OCI-LY3 (cell line): ENCODE measurements around the gene R3HDM2.
"Not testable (repeated sequence)": the region's sequence is repeated elsewhere in the genome, so short reads cannot be mapped to it uniquely, and the experiment has no call there.

Source experiments
- H2AFZ ChIP-seq: fragments of 200-600, 300-600 bp; shearing (Covaris generic); 2 replicates; pipeline ENCODE4 v1.6.0; 2014; ENCODE audit warnings: antibody characterized with exemption, low read depth, low read length
- H3K27ac ChIP-seq: fragments of 200-600, 300-600 bp; sonication (generic); 2 replicates; pipeline ENCODE4 v1.5.1; 2014; ENCODE audit warnings: mild to moderate bottlenecking, low read length, moderate library complexity, mixed read lengths
- H3K27me3 ChIP-seq: fragments of 200-600, 300-600 bp; sonication (generic); 2 replicates; pipeline ENCODE4 v1.6.1; 2014; ENCODE audit warnings: low read depth, low read length, mixed read lengths
- H3K36me3 ChIP-seq: fragments of 200-600, 300-600 bp; sonication (generic); replicated peaks from 2 replicates; pipeline ENCODE3; 2014; ENCODE audit warnings: low read depth, low read length, mixed read lengths
- H3K4me1 ChIP-seq: fragments of 300-600, 200-600 bp; sonication (generic); 2 replicates; pipeline ENCODE4 v1.6.1; 2014; ENCODE audit warnings: low read length, mixed read lengths
- H3K4me2 ChIP-seq: fragments of 200-600, 300-600 bp; sonication (generic); 2 replicates; pipeline ENCODE4 v1.6.1; 2014; ENCODE audit warnings: low read length, mixed read lengths
- H3K4me3 ChIP-seq: fragments of 300-600, 200-600 bp; sonication (generic); 2 replicates; pipeline ENCODE4 v1.5.1; 2014; ENCODE audit warnings: antibody characterized with exemption, mild to moderate bottlenecking, low read length, moderate library complexity
- H3K79me2 ChIP-seq: fragments of 300-600, 200-600 bp; shearing (Covaris generic); 2 replicates; pipeline ENCODE4 v1.6.1; 2014; ENCODE audit warnings: mild to moderate bottlenecking, low read length, mixed read lengths
- H3K9ac ChIP-seq: fragments of 300-600, 200-600 bp; shearing (Covaris generic); 2 replicates; pipeline ENCODE4 v1.6.0; 2014; ENCODE audit warnings: mild to moderate bottlenecking, low read length, moderate library complexity
- H3K9me3 ChIP-seq: fragments of 200-600, 300-600 bp; shearing (Covaris generic); 2 replicates; pipeline ENCODE4 v1.6.1; 2014; ENCODE audit warnings: low read length, mixed read lengths; ENCODE audit not compliant: insufficient read depth
- H4K20me1 ChIP-seq: fragments of 200-600, 300-600 bp; sonication (generic); 2 replicates; pipeline ENCODE4 v1.6.1; 2016; ENCODE audit warnings: low read length, mixed read lengths; ENCODE audit not compliant: insufficient read depth
- CTCF ChIP-seq: fragments of 200-600, 300-600 bp; sonication (generic); IDR thresholded peaks from 2 replicates; pipeline ENCODE4 v1.5.1; 2014; ENCODE audit warnings: antibody characterized with exemption, low read length, low read depth
- EZH2phosphoT487 ChIP-seq: fragments of 200-600 bp; shearing (Covaris generic); IDR thresholded peaks from 2 replicates; pipeline ENCODE4 v1.6.1; 2018; ENCODE audit warnings: antibody characterized with exemption, mixed run types, low read depth

The R3HDM2 gene

DNA sequence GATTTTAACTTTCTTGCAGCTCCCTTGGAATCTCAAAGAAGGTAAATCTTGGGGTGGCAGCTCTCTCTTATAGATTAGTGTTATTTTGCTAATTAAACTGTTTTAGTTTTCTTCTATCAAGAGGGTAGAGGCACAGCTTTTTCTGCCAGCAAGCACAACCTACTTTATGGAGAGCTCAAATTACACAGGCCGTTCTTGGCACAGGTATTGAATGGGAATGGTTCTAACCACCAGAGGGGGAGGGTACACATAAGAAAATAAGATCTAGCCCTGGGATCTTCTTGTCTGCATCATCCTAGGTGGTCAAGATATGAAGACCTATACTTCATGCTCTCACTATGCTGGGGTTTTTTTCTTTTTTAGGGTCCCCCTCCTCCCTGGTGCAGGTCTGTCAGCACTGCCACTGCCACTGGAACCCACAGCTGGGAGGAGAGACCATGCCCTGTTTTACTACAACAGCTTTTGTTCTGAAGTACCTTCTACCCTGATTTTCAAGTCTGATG is 131.3 kb downstream of the R3HDM2 start:
- no peaks in the 10 kb centered on the region for H3K9me3 ChIP-seq
- H3K27me3 ChIP-seq = no peaks in the 10 kb centered on the region
- H2AFZ ChIP-seq = no peak overlapping the region
- H4K20me1 ChIP-seq = no peaks in the 10 kb centered on the region
- H3K9ac ChIP-seq = no peak overlapping the region
- H3K79me2 ChIP-seq = no peaks in the 10 kb centered on the region
- no peak overlapping the region for H3K4me3 ChIP-seq
- H3K4me2 ChIP-seq = no peak overlapping the region
- TF ChIP-seq EZH2phosphoT487 (no peak), CTCF (no peak)
- H3K4me1 ChIP-seq = no peaks in the 10 kb centered on the region
- H3K36me3 ChIP-seq = peaks cover 10% of the 10 kb centered on the region
- no peak overlapping the region for H3K27ac ChIP-seq

DNA sequence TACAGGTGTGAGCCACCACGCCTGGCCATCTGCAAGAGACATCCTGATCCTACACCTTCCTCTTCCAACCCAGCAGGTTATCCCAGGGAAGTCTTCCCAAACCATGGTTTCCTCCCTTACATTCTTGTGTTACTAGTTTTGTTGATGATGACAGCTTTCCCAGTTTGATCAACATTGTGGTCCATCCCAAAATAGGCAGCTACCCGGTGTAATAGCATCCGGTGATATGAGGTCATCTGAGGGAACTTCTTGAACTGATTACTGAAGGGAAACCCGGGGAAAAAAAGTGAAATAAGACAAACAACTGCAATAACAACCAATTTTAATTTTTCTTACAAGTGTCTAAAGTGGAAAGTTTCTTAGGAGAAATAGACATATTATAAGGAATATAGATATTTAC is 134.6 kb downstream of the R3HDM2 start:
- Histone ChIP-seq H3K27me3 (no peaks in the 10 kb centered on the region), H3K4me3 (no peak overlapping the region), H2AFZ (no peak overlapping the region), H3K4me2 (no peak overlapping the region), H3K9ac (no peak overlapping the region), H3K4me1 (no peaks in the 10 kb centered on the region), H4K20me1 (no peaks in the 10 kb centered on the region), H3K27ac (no peak overlapping the region), H3K9me3 (no peaks in the 10 kb centered on the region), H3K36me3 (peaks cover 7% of the 10 kb centered on the region), H3K79me2 (no peaks in the 10 kb centered on the region)
- no peak for TF ChIP-seq EZH2phosphoT487
- TF ChIP-seq CTCF = no peak

GRCh38 chr12:57282073-57282472 is 148.8 kb downstream of the R3HDM2 start:
- not testable (repeated sequence) for H3K4me3 ChIP-seq, H3K9ac ChIP-seq, H3K4me2 ChIP-seq, H3K4me1 ChIP-seq, H4K20me1 ChIP-seq, H3K27ac ChIP-seq, H2AFZ ChIP-seq, H3K9me3 ChIP-seq, H3K27me3 ChIP-seq, H3K79me2 ChIP-seq
- H3K36me3 ChIP-seq = peaks cover 11% of the 10 kb centered on the region

DNA sequence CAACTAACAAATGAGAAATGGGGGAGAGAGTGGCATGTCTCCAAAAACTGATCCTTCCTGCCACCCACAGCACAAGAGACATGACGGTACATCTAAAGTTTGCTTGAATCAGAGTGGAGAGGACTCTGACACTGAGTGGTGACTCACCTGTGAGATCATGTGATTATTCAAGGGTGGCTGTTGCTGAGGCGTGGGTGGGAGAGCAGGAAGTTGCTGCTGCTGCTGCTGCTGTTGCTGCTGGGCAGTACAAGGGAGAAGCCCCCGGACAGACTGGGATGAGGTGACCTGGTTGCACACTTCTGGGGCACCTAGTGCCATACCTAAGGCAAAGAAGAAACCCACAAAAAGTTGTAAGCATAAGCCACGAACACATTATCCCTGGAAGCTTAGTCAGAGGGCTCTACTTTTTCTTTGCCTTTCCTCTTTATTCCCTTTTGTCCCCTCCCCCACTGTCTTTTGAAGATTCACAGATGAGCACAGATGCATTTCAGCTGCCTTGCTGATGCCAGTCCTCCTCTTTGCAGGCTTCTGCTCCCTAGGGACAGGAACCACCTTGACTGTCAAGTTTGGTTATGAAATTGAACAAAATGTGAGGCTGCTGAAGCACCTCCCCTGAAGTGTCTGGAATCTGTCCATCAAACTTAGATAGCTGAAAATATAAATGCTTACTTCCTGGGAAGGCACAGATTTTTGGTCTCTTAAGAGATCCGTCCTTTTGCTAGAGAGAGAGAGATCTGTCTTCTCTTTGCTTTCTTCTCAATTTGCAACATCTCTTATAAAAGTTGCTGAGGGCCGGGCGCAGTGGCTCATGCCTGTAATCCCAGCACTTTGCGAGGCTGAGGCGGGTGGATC is 150.4 kb downstream of the R3HDM2 start:
- Histone ChIP-seq H3K36me3 (peaks cover 7% of the 10 kb centered on the region), H3K27ac (no peak overlapping the region), H3K4me1 (peaks cover 9% of the 10 kb centered on the region), H3K4me2 (no peak overlapping the region), H2AFZ (no peak overlapping the region), H3K9me3 (no peaks in the 10 kb centered on the region), H3K27me3 (no peaks in the 10 kb centered on the region), H4K20me1 (no peaks in the 10 kb centered on the region), H3K9ac (no peak overlapping the region), H3K4me3 (no peak overlapping the region), H3K79me2 (no peaks in the 10 kb centered on the region)
- TF ChIP-seq EZH2phosphoT487 (no peak), CTCF (no peak)
